HG02588 (cell line): ENCODE measurements around the gene PAX7.
"Not testable (repeated sequence)": the region's sequence is repeated elsewhere in the genome, so short reads cannot be mapped to it uniquely, and the experiment has no call there.

Experiments
- ATAC-seq: cut with Tn5 transposase; IDR thresholded peaks from one replicate; pipeline ENCODE4 v1.9.1; 2021; ENCODE audit warnings: mild to moderate bottlenecking, moderate library complexity; ENCODE audit not compliant: unreplicated experiment

The PAX7 gene

DNA sequence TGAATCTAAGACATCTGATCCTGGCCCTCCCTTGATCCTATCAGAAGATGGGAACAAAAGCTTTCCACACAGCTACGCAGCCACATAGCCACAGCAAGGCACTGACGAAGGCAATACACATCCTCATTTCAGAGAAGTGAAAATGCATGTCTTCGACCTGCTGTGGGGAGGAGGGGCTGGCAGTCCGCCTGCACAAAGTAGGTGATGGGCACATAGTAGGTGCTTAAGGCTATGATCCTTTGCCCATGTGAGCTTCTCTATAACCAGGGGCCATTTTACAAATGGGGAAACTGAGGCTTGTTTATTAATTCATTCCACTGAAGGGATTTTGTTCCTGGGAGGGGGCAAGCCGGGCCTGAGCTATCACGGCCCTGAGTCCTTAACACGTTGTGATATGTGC, 94.2 kb downstream of the PAX7 start:
- ATAC-seq = no peak

DNA sequence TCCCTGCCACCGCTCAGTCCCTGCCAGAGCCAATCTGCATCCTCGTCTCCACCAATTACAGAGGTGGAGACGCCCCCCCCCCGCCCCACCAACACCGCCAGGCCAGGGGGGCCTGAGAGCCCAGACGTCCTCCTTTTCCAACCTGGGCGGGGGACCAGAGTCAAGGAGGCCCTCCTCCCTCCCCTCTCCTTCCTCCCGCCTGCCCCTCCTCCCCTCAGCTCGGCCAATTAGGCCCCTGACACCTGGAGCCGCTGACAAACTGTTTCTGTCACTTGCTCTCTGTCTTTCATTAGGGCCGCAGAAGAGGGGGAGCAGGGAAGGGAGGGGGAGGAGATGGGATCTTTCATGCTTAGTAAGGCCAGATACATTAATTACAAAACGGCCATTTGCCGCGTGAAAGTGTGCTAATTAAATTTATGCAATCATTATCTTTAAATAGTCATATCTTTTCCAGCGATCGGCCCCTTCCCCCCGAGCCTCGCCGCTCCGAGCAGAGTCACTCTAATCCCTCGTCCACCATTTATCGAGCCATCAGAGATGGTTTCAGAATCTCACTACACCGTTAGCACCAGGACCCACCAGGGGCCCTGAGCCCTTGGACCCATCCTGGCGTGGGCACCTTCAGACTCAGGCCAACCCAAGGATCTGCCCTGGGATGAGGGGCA, 94.7 kb downstream of the PAX7 start:
- no peak for ATAC-seq

DNA sequence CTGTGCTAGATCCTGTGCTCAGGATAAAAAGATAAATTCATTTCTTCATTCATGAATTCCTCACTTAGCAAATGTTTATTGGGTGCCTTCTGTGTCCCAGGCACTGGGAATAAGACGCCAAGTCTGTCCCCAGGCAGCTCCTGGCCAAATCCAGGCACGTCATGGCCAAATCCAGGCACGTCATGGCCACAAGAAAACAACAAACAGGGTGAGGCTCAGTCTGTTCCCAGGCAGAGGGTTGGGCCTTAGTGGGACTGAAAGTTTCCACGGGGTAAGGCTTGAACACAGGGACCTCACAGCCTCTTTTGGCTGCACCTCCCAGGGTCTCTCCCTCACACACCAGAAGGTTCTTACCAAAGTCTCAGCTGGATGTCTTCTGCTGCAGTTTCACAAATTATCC, 95.7 kb downstream of the PAX7 start:
- no peak for ATAC-seq

GRCh38 chr1:18727956-18728355, 97.3 kb downstream of the PAX7 start:
- ATAC-seq = no peak

GRCh38 chr1:18730321-18730720, 99.7 kb downstream of the PAX7 start:
- ATAC-seq = no peak

- ATAC-seq = no peak
These were observed 100.5 kb downstream of the PAX7 start for GRCh38 chr1:18731148-18731547.

DNA sequence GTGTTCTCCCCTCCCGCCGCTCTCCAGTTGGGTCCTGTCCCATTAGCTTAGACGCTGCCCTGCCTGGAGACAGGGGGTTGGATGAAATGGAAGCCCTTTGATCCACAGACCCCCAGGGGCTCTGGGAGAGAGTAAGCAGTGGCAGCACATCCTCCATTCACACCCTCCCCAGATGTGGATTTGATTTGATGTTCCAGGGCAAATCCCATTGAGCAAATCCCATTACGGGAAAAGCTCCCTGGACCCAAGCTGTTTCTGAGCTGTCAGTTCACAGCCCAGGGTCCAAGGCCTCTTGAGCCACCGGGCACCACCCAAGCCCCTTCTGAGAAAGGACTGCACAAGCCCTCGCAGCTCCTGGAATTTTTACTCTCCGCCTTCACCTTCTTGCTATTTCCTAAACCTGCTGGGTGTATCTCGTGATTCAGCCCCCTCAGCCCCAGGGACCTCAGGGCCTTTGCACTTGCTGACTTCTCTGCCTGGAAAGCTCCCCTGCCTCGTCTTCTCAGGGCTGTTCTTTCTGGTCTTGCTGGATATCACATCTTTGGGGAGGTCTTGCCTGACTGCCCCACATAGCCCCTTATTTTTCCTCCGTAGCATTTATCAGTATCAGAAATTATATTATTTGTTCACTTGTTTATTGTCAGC, 101.1 kb downstream of the PAX7 start:
- ATAC-seq = no peak

DNA sequence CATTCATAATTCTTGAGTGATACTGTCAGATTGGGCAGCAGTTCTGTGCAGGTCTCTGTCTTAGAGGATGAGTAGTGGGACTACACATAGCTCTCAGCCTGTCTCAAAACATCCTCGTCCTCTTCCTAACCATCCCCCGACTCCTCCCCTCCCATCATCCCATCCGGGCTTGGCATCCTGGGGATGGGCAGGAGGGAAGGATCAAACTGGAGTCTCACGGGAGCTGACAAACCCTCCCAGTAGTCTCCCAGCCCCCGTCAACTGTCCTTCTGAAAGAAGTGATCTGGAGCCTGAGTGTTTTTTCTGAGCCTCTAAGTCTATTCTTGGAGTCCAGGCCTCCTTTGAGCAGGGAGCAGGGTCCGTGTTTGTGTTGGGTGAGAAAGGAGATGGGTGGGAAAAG, 102.0 kb downstream of the PAX7 start:
- ATAC-seq = no peak

- no peak for ATAC-seq
These were observed 103.4 kb downstream of the PAX7 start for GRCh38 chr1:18734001-18734400.

GRCh38 chr1:18734461-18735223, 104.0 kb downstream of the PAX7 start:
- no peak for ATAC-seq

DNA sequence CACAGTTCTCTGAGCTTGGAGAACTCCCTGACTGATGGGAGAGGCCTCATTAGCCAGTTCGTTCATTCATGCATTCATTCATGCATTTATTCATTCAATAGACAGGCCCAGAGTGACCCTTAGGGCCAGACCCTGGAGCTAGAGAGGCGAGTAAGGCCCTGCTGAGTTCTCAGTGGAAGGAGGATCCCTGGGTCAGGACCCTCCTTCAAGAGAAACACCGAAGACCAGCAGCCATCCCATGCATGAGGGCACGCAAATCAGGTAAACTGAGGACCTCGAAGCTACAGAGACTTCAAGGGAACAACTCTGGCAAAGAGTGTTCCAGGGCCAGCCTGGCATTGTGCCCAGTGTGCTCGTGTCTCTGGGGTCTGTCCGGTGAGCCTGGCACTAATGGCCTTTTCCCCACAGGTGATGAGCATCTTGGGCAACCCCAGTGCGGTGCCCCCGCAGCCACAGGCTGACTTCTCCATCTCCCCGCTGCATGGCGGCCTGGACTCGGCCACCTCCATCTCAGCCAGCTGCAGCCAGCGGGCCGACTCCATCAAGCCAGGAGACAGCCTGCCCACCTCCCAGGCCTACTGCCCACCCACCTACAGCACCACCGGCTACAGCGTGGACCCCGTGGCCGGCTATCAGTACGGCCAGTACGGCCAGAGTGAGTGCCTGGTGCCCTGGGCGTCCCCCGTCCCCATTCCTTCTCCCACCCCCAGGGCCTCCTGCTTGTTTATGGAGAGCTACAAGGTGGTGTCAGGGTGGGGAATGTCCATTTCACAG, 104.8 kb downstream of the PAX7 start:
- ATAC-seq = no peak

- ATAC-seq = no peak
These were observed 106.3 kb downstream of the PAX7 start for GRCh38 chr1:18736958-18737357.

- ATAC-seq = no peak
These were observed 107.5 kb downstream of the PAX7 start for GRCh38 chr1:18738126-18738525.

DNA sequence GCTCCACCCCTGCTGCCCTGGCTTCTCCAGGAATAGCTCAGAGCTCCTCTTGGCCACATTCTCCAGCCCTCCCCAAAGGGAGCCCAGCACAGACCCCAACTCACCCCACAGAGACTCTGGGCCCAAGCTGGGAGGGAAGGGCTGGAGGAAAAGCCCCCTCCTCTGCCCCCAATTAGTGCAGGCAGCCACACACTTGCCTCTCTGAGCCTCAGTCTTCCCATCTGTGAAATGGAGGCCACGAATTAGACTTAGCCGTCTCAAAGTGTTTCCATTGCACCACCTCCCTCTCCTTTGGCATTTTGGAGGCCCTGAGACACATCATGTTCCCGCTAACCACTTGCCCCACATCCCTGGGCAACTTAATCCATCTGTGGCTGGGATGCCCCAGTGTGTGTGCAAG, 108.0 kb downstream of the PAX7 start:
- ATAC-seq = no peak

- ATAC-seq = no peak
These were observed 108.8 kb downstream of the PAX7 start for GRCh38 chr1:18739408-18739807.

DNA sequence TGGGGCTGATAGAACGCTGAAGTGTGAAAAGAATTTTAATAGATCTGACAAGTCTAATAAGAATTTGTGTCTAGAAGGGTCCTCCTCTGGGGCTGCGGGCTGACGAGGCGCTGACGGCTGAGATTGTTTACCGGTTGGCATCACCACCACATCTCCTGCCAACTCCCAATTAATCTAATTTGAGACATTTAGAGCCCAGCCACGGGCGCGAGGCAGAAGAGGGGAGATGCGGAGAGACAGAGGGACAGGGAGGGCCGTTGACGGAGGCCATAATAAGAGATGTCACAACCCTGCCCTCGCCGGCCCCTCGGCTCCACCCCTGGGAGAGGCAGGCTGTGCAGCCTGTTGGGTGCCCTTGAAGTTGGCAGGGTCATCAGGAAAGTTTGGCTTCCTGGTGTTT, 109.3 kb downstream of the PAX7 start:
- no peak for ATAC-seq

DNA sequence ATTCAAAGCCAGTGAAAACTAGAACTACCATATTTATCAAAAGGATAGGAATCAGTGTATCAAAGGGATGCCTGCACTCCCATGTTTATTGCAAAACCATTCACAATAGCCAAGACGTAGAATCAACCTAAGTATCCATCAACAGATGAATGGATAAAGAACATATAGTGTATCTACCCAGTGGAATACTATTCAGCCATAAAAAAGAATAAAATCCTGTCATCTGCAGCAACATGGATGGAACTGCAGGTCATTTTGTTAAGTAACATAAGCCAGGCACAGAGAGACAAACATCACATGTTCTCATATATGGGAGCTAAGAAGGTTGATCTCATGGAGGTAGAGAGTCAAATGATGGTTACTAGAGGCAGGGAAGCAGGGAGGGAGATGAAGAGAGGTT, 110.0 kb downstream of the PAX7 start:
- no peak for ATAC-seq

- no peak for ATAC-seq
These were observed 112.6 kb downstream of the PAX7 start for GRCh38 chr1:18743233-18743632.

DNA sequence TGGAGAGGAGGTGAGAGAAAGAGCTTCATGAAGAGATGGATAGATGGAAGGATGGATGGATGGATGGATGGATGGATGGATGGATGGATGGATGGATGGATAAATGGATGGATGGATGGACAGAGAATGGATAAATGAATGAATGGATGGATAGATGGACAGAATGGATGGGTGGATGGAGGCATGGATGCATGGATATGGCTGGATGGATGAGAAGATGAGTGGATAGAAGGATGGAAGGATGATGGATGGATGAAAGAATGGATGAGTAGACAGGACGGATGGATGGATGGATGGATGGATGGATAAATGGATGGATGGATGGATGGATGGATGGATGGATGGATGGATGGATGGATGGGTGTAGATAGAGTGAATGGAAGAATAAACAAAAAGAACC, 113.7 kb downstream of the PAX7 start:
- ATAC-seq = not testable (repeated sequence)

- no peak for ATAC-seq
These were observed 116.3 kb downstream of the PAX7 start for GRCh38 chr1:18746981-18747380.

DNA sequence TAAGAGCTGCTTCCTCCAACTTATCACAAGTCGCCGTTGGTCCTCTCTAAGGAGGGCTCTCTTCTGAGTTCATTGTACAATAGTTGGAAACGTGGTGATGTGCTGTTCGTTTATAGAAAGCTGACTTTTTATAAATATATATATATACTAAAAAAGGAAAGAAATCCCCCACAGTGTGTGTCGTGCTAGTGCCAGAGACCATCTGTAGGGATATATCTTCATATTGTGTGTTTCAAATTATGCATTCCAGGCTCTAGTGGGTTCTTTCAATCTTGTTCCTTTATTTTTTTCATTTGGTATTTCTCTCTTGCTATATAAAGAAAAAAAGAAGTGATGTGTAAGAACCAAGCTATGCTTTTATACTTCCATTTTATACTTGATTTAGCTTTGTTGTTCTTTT, 117.0 kb downstream of the PAX7 start:
- ATAC-seq = no peak
